BJ (cell line): ENCODE results near the gene CACNA2D3. TPM values are rescaled to one million over a fixed set of nuclear protein-coding genes. Genes with fewer than 3 reads are reported as not detected.

Source experiments
- CTCF ChIA-PET: fragments of 350-600 bp; formaldehyde crosslinking; extraction: SDS; loops from one replicate; lab custom pipeline; 2021; ENCODE audit warnings: antibody characterized with exemption, inconsistent platforms; lab: Yijun Ruan, JAX
- POLR2A ChIA-PET: fragments of 300-600 bp; sonication (Branson Sonifier 250); formaldehyde crosslinking; extraction: SDS; loops from one replicate; lab custom pipeline; 2021; ENCODE audit warnings: antibody characterized with exemption; lab: Charles Lee
- DNase-seq: peaks from one replicate; pipeline ENCODE4 v3.0.0-alpha.2; 2011; ENCODE audit warnings: low read depth
- H3K27me3 ChIP-seq: 2 replicates; pipeline ENCODE4 v1.6.0; 2011; ENCODE audit warnings: low read length; ENCODE audit not compliant: control insufficient read depth, insufficient read depth
- H3K36me3 ChIP-seq: 2 replicates; pipeline ENCODE4 v1.5.1; 2011; ENCODE audit warnings: low read length; ENCODE audit not compliant: control insufficient read depth, insufficient read depth
- H3K4me3 ChIP-seq: 2 replicates; pipeline ENCODE4 v1.5.1; 2011; ENCODE audit warnings: low read depth, mild to moderate bottlenecking, control low read depth, low read length
- polyA plus RNA-seq: library from polyadenylated mRNA; depleted of rRNA; stranded (reverse); fragments of >200 nt; gene quantifications from 2 replicates; pipeline ENCODE4 v1.2.3, GENCODE V29; 2011
- TF ChIP-seq, protein P1 (sequence below): IDR thresholded peaks from 2 replicates; pipeline ENCODE4 v1.5.1; 2011; ENCODE audit warnings: low read depth, mild to moderate bottlenecking, control low read depth, inconsistent platforms, low read length, moderate library complexity; ENCODE audit not compliant: insufficient read depth

The CACNA2D3 gene
- polyA plus RNA-seq, 1 experiment = 0.56 TPM

GRCh38 chr3:54518011-54518675, 395.8 kb downstream of the CACNA2D3 start:
- Histone ChIP-seq H3K27me3 (no peaks in the 10 kb centered on the region), H3K4me3 (no peak overlapping the region), H3K36me3 (no peaks in the 10 kb centered on the region)
- no peak for DNase-seq
- POLR2A ChIA-PET = no interaction called here
- TF ChIP-seq, protein P1, sequence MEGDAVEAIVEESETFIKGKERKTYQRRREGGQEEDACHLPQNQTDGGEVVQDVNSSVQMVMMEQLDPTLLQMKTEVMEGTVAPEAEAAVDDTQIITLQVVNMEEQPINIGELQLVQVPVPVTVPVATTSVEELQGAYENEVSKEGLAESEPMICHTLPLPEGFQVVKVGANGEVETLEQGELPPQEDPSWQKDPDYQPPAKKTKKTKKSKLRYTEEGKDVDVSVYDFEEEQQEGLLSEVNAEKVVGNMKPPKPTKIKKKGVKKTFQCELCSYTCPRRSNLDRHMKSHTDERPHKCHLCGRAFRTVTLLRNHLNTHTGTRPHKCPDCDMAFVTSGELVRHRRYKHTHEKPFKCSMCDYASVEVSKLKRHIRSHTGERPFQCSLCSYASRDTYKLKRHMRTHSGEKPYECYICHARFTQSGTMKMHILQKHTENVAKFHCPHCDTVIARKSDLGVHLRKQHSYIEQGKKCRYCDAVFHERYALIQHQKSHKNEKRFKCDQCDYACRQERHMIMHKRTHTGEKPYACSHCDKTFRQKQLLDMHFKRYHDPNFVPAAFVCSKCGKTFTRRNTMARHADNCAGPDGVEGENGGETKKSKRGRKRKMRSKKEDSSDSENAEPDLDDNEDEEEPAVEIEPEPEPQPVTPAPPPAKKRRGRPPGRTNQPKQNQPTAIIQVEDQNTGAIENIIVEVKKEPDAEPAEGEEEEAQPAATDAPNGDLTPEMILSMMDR = no peak
- CTCF ChIA-PET = interaction anchor here (0.6 to 0.7 kb wide), 3 partner anchors 109 to 251 kb away, joined by 3 read pairs; no protein-coding TSS in a partner anchor

DNA sequence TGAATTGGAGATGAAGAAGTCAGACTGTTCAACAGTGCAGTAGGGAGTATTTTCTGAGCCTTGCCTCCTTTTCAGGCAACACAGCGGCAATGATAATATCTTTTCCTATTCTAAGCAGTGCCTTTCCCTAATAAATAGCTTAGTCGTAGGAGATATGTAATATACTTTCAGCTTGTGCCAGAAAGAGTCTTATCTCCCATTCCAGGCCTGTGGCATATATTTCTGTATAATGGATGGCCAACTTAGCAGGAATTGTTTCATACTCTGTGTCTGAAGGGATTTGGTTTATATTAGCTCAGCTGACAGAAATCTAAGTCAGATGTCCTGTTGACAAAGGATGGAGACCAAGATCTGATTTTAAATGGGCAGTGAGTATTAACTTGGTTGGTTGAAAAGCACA, 397.1 kb downstream of the CACNA2D3 start:
- H3K36me3 ChIP-seq = no peaks in the 10 kb centered on the region
- DNase-seq = no peak
- CTCF ChIA-PET = no interaction called here
- TF ChIP-seq, protein P1 = no peak
- POLR2A ChIA-PET = no interaction called here
- H3K27me3 ChIP-seq = no peaks in the 10 kb centered on the region
- no peak overlapping the region for H3K4me3 ChIP-seq

- no peaks in the 10 kb centered on the region for H3K36me3 ChIP-seq
- ChIA-PET POLR2A (no interaction called here), CTCF (no interaction called here)
- TF ChIP-seq, protein P1 = no peak
- DNase-seq = no peak
- no peaks in the 10 kb centered on the region for H3K27me3 ChIP-seq
- H3K4me3 ChIP-seq = no peak overlapping the region
These were observed 397.7 kb downstream of the CACNA2D3 start for GRCh38 chr3:54520060-54520459.

GRCh38 chr3:54527521-54527920, 405.2 kb downstream of the CACNA2D3 start:
- TF ChIP-seq, protein P1 = no peak
- H3K27me3 ChIP-seq = no peaks in the 10 kb centered on the region
- H3K36me3 ChIP-seq = no peaks in the 10 kb centered on the region
- DNase-seq = no peak
- ChIA-PET POLR2A (no interaction called here), CTCF (no interaction called here)
- no peak overlapping the region for H3K4me3 ChIP-seq

DNA sequence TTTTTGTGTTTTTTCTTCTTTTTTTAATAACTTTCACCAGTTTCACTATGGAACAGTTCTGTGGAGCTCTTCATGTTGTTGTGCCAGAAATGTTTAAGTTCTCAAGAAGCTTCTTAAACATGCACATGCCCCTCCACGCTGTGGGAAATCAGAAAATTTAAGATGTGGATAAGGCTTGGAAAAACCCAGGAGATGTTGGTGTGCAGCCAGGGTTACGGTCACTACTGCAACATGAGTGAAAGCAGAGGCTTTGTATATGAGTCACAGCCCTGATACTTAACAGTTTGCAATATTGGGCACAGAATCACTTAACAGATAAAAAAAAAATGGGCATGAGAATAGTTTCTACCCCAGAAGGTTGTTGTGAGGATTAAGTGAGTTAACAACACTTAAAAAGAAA, 405.6 kb downstream of the CACNA2D3 start:
- CTCF ChIA-PET = no interaction called here
- TF ChIP-seq, protein P1 = no peak
- POLR2A ChIA-PET = no interaction called here

More for the DNA sequence above, 405.6 kb downstream of the CACNA2D3 start:
- peak; percentile 7 for DNase-seq
- Histone ChIP-seq H3K4me3 (no peak overlapping the region), H3K27me3 (no peaks in the 10 kb centered on the region), H3K36me3 (no peaks in the 10 kb centered on the region)
